Measurements from ENCODE around the gene SHC3. TPM values are rescaled to one million over a fixed set of nuclear protein-coding genes. Genes with fewer than 3 reads are reported as not detected.

SHC3 gene
- total RNA-seq, 1 donor = 11.7 TPM

DNA sequence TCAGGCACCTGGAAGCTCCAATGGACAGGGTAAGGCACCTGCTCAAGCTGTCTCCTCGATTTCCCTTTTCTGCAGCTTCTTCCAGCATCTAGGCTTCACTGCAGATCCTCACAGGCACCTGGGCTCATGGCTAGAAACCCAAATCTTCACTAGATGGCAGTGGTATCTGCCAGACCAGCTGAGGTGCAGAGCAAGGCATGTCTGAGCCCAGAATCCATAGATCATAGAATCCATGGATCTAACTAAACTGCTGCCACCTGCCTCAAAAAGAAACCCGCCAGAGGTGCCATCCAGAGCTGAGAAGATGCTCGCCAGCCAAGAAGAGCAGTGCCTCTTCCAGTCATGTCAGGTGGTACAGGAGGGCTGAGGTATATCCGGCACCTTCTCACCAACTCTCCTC, 6.9 kb downstream of the SHC3 start:
- TF ChIP-seq, protein P1, sequence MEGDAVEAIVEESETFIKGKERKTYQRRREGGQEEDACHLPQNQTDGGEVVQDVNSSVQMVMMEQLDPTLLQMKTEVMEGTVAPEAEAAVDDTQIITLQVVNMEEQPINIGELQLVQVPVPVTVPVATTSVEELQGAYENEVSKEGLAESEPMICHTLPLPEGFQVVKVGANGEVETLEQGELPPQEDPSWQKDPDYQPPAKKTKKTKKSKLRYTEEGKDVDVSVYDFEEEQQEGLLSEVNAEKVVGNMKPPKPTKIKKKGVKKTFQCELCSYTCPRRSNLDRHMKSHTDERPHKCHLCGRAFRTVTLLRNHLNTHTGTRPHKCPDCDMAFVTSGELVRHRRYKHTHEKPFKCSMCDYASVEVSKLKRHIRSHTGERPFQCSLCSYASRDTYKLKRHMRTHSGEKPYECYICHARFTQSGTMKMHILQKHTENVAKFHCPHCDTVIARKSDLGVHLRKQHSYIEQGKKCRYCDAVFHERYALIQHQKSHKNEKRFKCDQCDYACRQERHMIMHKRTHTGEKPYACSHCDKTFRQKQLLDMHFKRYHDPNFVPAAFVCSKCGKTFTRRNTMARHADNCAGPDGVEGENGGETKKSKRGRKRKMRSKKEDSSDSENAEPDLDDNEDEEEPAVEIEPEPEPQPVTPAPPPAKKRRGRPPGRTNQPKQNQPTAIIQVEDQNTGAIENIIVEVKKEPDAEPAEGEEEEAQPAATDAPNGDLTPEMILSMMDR (IDR thresholded peaks at IDR 0.05; ENCODE audit: insufficient read depth, low read depth, low read length) = no peak

DNA sequence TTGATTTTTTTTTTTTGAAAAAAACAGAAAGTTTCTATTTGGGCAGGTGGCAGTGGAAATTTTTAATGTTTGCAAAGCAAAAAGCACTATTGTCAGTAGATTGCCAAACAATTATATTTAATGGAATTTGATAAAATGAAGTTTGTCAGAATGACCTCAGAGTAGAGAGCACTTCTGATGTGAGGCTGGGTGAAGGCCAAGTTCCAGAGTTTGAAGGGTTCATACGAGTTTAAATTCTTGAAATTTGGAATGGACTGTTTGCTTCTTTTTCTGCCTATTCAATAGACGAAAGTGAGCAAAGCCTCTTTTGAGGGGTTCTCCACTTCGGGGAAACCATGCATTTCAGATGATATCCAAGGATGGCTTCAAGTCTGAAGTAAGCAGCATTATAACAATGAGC, 7.4 kb downstream of the SHC3 start:
- DNase-seq (ENCODE audit: low read depth) = no peak
- H3K4me3 ChIP-seq (ENCODE audit: low read depth, low read length) = no peak overlapping the region
- TF ChIP-seq, protein P1 (IDR thresholded peaks at IDR 0.05; ENCODE audit: insufficient read depth, low read depth, low read length) = no peak

More for the DNA sequence above, 6.9 kb downstream of the SHC3 start:
- H3K4me3 ChIP-seq (ENCODE audit: low read depth, low read length) = no peak overlapping the region
- no peak for DNase-seq (ENCODE audit: low read depth)

DNA sequence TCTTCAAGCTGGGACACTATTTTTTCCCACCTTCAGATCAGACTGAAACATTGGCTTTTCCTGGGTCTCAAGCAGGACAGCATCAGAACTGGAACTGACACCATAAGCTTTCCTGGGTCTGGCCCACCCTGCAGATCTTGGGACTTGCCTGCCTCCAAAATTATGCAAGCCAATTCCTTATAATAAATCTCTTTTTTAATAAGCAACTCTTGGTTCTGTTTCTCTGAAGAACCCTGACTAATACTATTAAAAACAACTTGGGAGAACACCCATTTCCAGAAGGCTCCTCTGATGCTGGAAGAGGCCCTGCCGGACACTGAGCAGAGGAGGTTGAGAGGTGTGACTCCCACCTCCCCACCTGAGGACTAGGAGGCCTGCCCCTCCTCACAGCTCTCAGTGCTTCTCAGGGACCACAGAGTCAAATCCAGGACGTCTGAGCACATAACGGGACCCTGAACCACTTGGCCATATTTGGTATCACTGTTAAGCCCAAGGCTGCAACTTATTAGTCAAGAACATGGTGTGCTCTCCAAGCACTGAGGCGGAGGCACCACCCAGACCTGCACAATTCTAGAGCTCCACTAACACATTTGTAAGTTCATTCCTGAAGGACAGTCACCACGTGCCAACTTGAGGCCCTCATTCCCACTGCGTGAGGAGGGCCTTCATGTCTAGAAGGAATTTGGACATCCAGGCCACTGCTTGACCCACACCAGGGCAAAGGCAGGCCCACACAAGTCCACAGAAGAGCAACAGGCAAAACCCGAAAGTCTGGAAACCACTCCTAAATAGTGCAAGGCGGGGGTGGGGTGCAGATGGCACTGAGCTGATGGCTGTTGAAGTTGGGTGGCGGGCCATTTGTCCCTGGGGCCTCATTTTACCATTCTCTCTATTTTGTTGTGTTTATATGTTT, 9.5 kb downstream of the SHC3 start:
- H3K4me3 ChIP-seq (ENCODE audit: low read depth, low read length) = no peak overlapping the region
- DNase-seq (ENCODE audit: low read depth) = no peak
- TF ChIP-seq, protein P1 (IDR thresholded peaks at IDR 0.05; ENCODE audit: insufficient read depth, low read depth, low read length) = no peak

DNA sequence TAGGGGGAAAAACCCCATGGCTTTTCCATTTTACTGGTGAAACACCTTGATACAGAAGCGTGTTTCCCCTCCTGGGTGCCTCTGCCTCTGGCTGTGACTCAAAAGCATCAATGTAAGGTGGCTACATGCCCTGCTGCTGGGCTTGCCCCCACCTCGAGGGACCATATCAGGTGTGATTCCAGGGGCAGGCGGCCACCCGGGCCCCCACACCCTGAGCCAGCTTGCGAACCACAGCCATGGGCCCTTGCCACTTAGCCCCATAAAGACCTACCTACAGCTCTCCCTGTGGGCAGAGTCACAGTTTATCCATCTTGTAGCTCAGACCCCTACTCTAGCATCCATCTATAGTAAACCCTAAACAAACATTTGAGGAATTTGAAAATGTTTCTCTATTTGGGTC, 10.8 kb downstream of the SHC3 start:
- DNase-seq (ENCODE audit: low read depth) = no peak
- TF ChIP-seq, protein P1 (IDR thresholded peaks at IDR 0.05; ENCODE audit: insufficient read depth, low read depth, low read length) = no peak

DNA sequence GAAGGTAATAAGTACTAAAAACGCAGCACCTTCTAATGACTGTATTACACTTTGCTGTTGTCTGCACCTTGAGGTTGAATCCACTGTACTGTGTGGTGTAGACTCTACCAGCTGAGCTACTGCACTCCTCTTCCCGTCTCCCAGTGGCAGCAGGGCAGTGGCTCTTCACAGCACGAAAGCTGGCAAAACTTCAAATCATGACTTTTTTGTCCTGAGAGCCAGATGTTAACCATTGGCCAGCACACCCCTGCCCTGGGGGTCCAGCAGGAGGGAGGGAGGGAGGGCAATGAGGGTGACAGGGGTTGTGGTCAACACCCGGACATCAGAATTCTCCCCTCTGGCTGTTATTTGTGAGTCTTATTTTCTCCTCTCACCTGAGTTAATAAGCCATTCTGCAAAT, 11.8 kb downstream of the SHC3 start:
- TF ChIP-seq, protein P1 (IDR thresholded peaks at IDR 0.05; ENCODE audit: insufficient read depth, low read depth, low read length) = no peak
- no peak for DNase-seq (ENCODE audit: low read depth)
- H3K4me3 ChIP-seq (ENCODE audit: low read depth, low read length) = no peak overlapping the region

More for the DNA sequence above, 10.8 kb downstream of the SHC3 start:
- H3K4me3 ChIP-seq (ENCODE audit: low read depth, low read length) = no peak overlapping the region

DNA sequence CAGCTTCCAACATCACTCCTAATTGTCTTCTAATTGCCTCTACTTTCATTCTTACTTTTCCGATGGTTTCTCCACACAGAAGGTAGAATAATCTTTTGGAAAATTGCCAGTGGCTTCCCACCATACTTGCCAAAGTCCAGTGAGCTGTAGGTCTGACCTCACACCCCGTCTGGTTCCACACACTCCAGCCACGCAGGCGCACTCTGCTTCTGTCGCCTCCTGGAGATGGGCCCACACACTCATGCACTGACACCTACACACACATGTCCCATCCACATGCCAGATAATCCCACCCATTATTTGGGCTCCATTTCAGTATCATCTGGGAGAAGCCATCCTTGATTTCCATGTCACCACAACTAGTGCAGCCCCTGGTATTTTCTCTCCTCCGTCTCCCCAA, 12.7 kb downstream of the SHC3 start:
- TF ChIP-seq, protein P1 (IDR thresholded peaks at IDR 0.05; ENCODE audit: insufficient read depth, low read depth, low read length) = no peak
- H3K4me3 ChIP-seq (ENCODE audit: low read depth, low read length) = no peak overlapping the region
- DNase-seq (ENCODE audit: low read depth) = no peak
